Epithelial cell of proximal tubule (primary cell): ENCODE measurements around the gene RARB. TPM values are rescaled to one million over a fixed set of nuclear protein-coding genes. Genes with fewer than 3 reads are reported as not detected.
A peak's percentile ranks its signal among the peaks of the same experiment; 100 is the strongest.

Experiments
- DNase-seq: peaks from one replicate; pipeline ENCODE4 v3.0.0-alpha.2; 2011; ENCODE audit warnings: low read depth
- H3K4me3 ChIP-seq: 2 replicates; pipeline ENCODE4 v1.5.1; 2011; ENCODE audit warnings: low read depth, mild to moderate bottlenecking, low read length
- total RNA-seq: library from RNA; depleted of rRNA; stranded (reverse); fragments of >200 nt; gene quantifications from 2 replicates; pipeline ENCODE4 v1.2.3, GENCODE V29; 2015
- TF ChIP-seq, protein P1 (sequence below): conservative IDR thresholded peaks from 2 replicates; pipeline ENCODE4 v1.5.1; 2012; ENCODE audit warnings: low read depth, mild to moderate bottlenecking, low read length

The RARB gene
- total RNA-seq, 1 donor from 2014 or later, result 4.6 TPM

DNA sequence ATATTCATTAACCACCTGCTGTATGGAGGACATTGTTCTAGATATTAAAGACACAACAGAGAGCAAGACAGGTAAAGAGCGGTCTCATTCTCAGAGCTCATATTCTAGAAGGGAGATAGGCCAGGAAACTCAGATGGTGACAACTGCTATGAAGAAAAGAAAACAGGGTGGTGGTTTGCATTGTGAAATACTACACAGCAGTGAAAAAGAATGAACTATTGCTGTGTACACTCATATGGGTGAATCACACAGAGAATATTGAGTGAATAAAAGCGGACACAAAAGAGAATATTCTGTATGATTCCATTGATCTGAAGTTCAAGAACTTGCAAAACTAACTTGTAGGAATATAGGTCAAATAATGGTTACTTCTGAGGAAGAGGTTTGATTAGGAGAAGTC lies 159.9 kb downstream of the RARB start:
- no peak overlapping the region for H3K4me3 ChIP-seq
- DNase-seq, result no peak
- TF ChIP-seq, protein P1, sequence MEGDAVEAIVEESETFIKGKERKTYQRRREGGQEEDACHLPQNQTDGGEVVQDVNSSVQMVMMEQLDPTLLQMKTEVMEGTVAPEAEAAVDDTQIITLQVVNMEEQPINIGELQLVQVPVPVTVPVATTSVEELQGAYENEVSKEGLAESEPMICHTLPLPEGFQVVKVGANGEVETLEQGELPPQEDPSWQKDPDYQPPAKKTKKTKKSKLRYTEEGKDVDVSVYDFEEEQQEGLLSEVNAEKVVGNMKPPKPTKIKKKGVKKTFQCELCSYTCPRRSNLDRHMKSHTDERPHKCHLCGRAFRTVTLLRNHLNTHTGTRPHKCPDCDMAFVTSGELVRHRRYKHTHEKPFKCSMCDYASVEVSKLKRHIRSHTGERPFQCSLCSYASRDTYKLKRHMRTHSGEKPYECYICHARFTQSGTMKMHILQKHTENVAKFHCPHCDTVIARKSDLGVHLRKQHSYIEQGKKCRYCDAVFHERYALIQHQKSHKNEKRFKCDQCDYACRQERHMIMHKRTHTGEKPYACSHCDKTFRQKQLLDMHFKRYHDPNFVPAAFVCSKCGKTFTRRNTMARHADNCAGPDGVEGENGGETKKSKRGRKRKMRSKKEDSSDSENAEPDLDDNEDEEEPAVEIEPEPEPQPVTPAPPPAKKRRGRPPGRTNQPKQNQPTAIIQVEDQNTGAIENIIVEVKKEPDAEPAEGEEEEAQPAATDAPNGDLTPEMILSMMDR, result no peak

DNA sequence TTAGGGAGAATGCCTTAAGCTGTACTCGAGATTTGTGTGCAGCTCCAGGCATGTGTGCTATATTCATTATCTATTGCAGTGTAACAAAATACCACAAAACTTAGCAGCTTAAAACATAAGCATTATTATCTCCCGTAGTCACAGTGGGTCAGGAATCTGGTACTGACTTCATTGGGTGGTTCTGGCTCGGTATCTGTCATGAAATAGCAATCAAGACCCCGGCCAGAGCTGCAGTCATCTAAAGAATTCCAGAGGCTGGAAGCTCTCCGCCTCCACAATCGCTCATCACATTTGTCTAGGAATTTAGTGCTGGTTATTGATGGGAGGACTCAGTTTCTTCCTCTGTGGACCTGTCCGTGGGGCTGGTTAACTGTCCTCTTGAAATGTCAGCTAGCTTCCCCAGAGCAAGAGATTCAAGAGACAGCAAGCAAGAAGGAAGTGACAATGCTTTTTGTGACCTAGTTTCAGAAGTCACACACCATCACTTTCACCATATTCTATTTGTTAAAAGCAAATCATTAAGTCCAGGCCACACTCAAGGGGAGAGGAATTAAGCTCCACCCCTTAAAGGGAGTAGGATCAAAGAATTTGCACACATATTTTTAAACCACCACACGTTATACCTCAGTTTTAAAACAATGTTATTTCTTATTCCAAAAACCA lies 160.5 kb downstream of the RARB start:
- H3K4me3 ChIP-seq, result no peak overlapping the region
- DNase-seq, result no peak
- TF ChIP-seq, protein P1, result no peak

DNA sequence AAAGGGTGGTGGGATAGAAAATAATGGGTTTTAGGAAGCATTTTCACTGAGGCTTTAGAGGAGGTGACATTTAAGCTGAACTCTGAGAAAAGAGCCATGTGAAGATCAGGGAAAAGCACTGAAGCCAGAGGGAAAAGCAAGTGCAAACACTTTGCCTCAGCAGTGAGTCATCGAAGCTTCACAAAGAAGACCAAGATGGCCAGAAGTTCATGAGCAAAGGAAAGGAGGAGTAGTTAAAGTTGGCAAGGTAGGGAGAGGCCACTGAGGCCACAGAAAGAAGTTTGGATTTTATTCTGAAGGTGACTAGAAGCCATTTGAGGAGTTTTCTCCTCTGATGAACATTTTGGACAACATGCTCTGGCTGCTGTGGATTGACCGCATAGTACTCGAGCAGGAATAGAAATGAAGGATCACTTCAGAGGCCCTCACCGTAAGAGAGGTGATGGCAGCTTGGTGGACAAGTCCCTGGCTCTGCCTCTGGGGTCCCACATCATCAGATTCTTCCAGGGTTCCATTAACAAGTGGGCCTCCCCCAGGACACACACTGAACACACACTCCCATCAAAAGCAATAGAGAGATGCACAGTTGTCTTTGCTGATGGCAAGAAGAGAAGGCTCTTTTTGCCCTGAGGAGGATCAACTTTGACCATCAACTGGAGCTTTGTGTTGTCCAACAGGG lies 161.2 kb downstream of the RARB start:
- H3K4me3 ChIP-seq, result no peak overlapping the region
- TF ChIP-seq, protein P1, result no peak
- DNase-seq, result no peak

DNA sequence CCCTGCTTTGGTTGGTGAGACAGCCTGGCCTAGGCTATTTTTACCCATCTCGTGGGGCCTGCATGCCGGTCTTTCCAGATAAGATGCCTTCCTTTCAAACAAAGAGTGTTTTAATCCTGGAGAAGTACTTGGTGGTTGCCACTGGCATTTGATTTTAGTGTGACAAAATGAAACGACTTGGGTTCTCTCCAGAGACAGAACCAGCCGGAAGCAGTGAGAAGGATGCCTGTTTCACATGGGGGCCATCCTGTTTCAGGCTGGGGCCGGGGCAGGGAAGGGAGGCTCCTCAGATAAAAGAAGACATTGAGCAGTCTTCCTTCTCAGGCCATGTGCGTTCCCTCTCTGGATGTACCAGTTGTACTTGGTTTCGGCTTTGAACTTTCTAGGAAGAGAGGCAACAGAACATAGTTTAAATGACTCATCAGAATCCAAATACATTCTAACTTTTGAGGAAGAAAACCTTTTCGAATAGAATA lies 161.8 kb downstream of the RARB start:
- H3K4me3 ChIP-seq, result no peak overlapping the region
- TF ChIP-seq, protein P1, result no peak
- no peak for DNase-seq

DNA sequence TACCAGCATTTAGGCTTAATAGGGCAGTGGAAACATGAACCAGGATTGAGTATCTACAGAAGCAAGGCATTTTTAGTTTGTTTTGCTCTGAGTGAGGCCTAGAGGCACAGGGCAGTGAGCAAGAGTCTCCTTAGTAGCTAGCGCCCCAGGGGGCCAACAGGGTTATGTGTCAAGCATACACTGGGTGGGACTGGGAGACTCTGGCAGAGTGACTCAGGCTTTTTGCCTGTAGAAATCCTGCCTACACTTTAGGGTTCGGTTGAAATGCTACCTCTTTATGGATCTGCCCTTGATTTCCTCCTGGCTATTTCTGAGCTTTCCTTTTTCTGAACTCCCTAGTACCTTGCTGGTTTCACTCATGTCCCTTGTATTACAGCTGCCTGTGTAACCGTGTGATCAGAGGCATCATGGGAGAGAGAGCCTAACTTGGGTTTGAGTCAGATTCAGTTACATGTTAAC lies 164.5 kb downstream of the RARB start:
- TF ChIP-seq, protein P1, result peak; percentile 60
- peak; percentile 65 for DNase-seq
- no peak overlapping the region for H3K4me3 ChIP-seq

- DNase-seq, result no peak
- TF ChIP-seq, protein P1, result no peak
- no peak overlapping the region for H3K4me3 ChIP-seq
Observed at GRCh38 chr3:25593001-25593400, 164.9 kb downstream of the RARB start.
